ENCODE measurements around the gene TARBP1. TPM values are rescaled to one million over a fixed set of nuclear protein-coding genes. Genes with fewer than 3 reads are reported as not detected.

TARBP1 gene
- polyA plus RNA-seq, 1 donor from 2014 or later, result 267 TPM

- Histone ChIP-seq H4K20me1 (ENCODE audit: insufficient read depth) (no peaks in the 10 kb centered on the region), H3K9me2 (ENCODE audit: insufficient read depth, low read length) (no peaks in the 10 kb centered on the region), H2AFZ (ENCODE audit: low read depth, low read length) (no peak overlapping the region), H3K4me3 (ENCODE audit: low read length) (no peak overlapping the region), H3K27ac (ENCODE audit: low read length) (no peak overlapping the region), H3K27me3 (ENCODE audit: insufficient read depth, low read depth, low read length) (no peaks in the 10 kb centered on the region), H3K4me2 (ENCODE audit: low read length) (no peak overlapping the region), H3K79me2 (replicated peaks; ENCODE audit: insufficient read depth, low read length) (no peaks in the 10 kb centered on the region), H3K9ac (ENCODE audit: low read length) (no peak overlapping the region), H3K36me3 (ENCODE audit: insufficient read depth, low read length) (no peaks in the 10 kb centered on the region), H3F3A (ENCODE audit: insufficient read depth, low read length, poor library complexity, severe bottlenecking) (no peaks in the 10 kb centered on the region), H3K9me3 (ENCODE audit: low read length) (no peaks in the 10 kb centered on the region)
- TF ChIP-seq MXI1 (conservative IDR thresholded peaks at IDR 0.05; ENCODE audit: poor library complexity, severe bottlenecking) (no peak), SMC3 (conservative IDR thresholded peaks at IDR 0.05; ENCODE audit: poor library complexity) (no peak), EZH2 (IDR thresholded peaks at IDR 0.05; ENCODE audit: borderline replicate concordance, insufficient read depth, low read length, poor library complexity, severe bottlenecking) (no peak), RAD21 (conservative IDR thresholded peaks at IDR 0.05) (no peak), TAF1 (IDR thresholded peaks at IDR 0.05; ENCODE audit: low read depth) (no peak), POLR2AphosphoS5 (IDR thresholded peaks at IDR 0.05) (no peak), REST (IDR thresholded peaks at IDR 0.05; ENCODE audit: borderline replicate concordance) (no peak), CTCF (IDR thresholded peaks at IDR 0.05; ENCODE audit: poor library complexity, severe bottlenecking) (no peak), EP300 (conservative IDR thresholded peaks at IDR 0.05; ENCODE audit: poor library complexity, severe bottlenecking) (no peak)
These were observed 9.6 kb downstream of the TARBP1 start for GRCh38 chr1:234469376-234469775.

GRCh38 chr1:234468580-234468979 lies 10.4 kb downstream of the TARBP1 start:
- Histone ChIP-seq H3K27me3 (ENCODE audit: insufficient read depth, low read depth, low read length) (no peaks in the 10 kb centered on the region), H3K36me3 (ENCODE audit: insufficient read depth, low read length) (no peaks in the 10 kb centered on the region), H3K9me2 (ENCODE audit: insufficient read depth, low read length) (no peaks in the 10 kb centered on the region), H4K20me1 (ENCODE audit: insufficient read depth) (no peaks in the 10 kb centered on the region), H2AFZ (ENCODE audit: low read depth, low read length) (no peak overlapping the region), H3K79me2 (replicated peaks; ENCODE audit: insufficient read depth, low read length) (no peaks in the 10 kb centered on the region), H3K9ac (ENCODE audit: low read length) (no peak overlapping the region), H3K4me2 (ENCODE audit: low read length) (no peak overlapping the region), H3K4me3 (ENCODE audit: low read length) (no peak overlapping the region), H3K27ac (ENCODE audit: low read length) (no peak overlapping the region), H3F3A (ENCODE audit: insufficient read depth, low read length, poor library complexity, severe bottlenecking) (no peaks in the 10 kb centered on the region), H3K9me3 (ENCODE audit: low read length) (no peaks in the 10 kb centered on the region)
- TF ChIP-seq RAD21 (conservative IDR thresholded peaks at IDR 0.05) (no peak), REST (IDR thresholded peaks at IDR 0.05; ENCODE audit: borderline replicate concordance) (no peak), MXI1 (conservative IDR thresholded peaks at IDR 0.05; ENCODE audit: poor library complexity, severe bottlenecking) (no peak)
